ENCODE measurements around the gene HSD17B1. TPM values are rescaled to one million over a fixed set of nuclear protein-coding genes. Genes with fewer than 3 reads are reported as not detected.
"Not testable (repeated sequence)": the region's sequence is repeated elsewhere in the genome, so short reads cannot be mapped to it uniquely, and the experiment has no call there.

HSD17B1 gene
- total RNA-seq, 4 donors from 2014 or later: 0.41 to 2.2 (median 0.95) TPM; not detected in 1

- TF ChIP-seq POLR2AphosphoS5 (IDR thresholded peaks at IDR 0.05): peak; percentile 83 to 94 (median 92)
- TF ChIP-seq POLR2A (IDR thresholded peaks at IDR 0.05): peak; percentile 89
- TF ChIP-seq EP300 (IDR thresholded peaks at IDR 0.05; ENCODE audit: low read depth): no peak
- in situ Hi-C loops (cut with MboI; ENCODE audit: low pct_ligation_motif_present in 1 of 4, low pct_unique_long_range_greater_than_20kb in 1 of 4, low sequenced_read_pairs in 3 of 4): no loop called here
- WGBS, 2 donors (ENCODE audit: low coverage in 1 of 2): 0 to 1% methylated on average over 3 to 75 of the region's 82 CpGs
Measured at GRCh38 chr17:42554250-42555121, 1.8 kb downstream of the HSD17B1 start.

GRCh38 chr17:42555122-42555622, 2.4 kb downstream of the HSD17B1 start:
- Histone ChIP-seq H3K9me3 (no peaks in the 10 kb centered on the region), H3K27ac (peak overlapping the region; percentile 84 to 95 (median 91)), H3K36me3 (no peaks in the 10 kb centered on the region), H3K4me1 (peaks cover 0 to 35% (median 21%) of the 10 kb centered on the region in 4 donors), H3K4me3 (peak overlapping the region; percentile 58 to 74 (median 70)), H3K27me3 (no peaks in the 10 kb centered on the region)
- no peak for DNase-seq
- intact Hi-C loops (cut with DNase I; ENCODE audit: low total_unique reads): no loop called here
- WGBS, 2 donors (ENCODE audit: low coverage in 1 of 2): 0 to 25% methylated on average over 3 to 4 of the region's 4 CpGs
- TF ChIP-seq EP300 (IDR thresholded peaks at IDR 0.05; ENCODE audit: low read depth) (no peak), POLR2AphosphoS5 (IDR thresholded peaks at IDR 0.05) (no peak), POLR2A (IDR thresholded peaks at IDR 0.05) (no peak), CTCF (IDR thresholded peaks at IDR 0.05) (no peak)
- in situ Hi-C loops (cut with MboI; ENCODE audit: low pct_ligation_motif_present in 1 of 4, low pct_unique_long_range_greater_than_20kb in 1 of 4, low sequenced_read_pairs in 3 of 4): no loop called here

More at GRCh38 chr17:42554250-42555121, 1.8 kb downstream of the HSD17B1 start:
- peak; percentile 92 for DNase-seq
- peak overlapping the region; percentile 84 to 95 (median 91) for H3K27ac ChIP-seq
- H3K9me3 ChIP-seq: no peaks in the 10 kb centered on the region
- intact Hi-C loops (cut with DNase I; ENCODE audit: low total_unique reads): no loop called here
- no peaks in the 10 kb centered on the region for H3K36me3 ChIP-seq
- no peaks in the 10 kb centered on the region for H3K27me3 ChIP-seq
- H3K4me1 ChIP-seq: peaks cover 0 to 28% (median 19%) of the 10 kb centered on the region in 4 donors
- peak overlapping the region; percentile 58 to 74 (median 70) for H3K4me3 ChIP-seq

- H3K27ac ChIP-seq: peak overlapping the region in 1 of 4 donors; percentile 89
- H3K4me3 ChIP-seq; H3K9me3 ChIP-seq; H3K27me3 ChIP-seq; DNase-seq; intact Hi-C loops (cut with DNase I; ENCODE audit: low total_unique reads); H3K36me3 ChIP-seq; in situ Hi-C loops (cut with MboI; ENCODE audit: low pct_ligation_motif_present in 1 of 4, low pct_unique_long_range_greater_than_20kb in 1 of 4, low sequenced_read_pairs in 3 of 4): not testable (repeated sequence)
- WGBS, 2 donors (ENCODE audit: low coverage in 1 of 2): 52 to 66% methylated on average over 4 to 5 of the region's 5 CpGs
- peaks cover 0 to 37% (median 21%) of the 10 kb centered on the region in 4 donors for H3K4me1 ChIP-seq
Measured at GRCh38 chr17:42555961-42556617, 3.4 kb downstream of the HSD17B1 start.

DNA sequence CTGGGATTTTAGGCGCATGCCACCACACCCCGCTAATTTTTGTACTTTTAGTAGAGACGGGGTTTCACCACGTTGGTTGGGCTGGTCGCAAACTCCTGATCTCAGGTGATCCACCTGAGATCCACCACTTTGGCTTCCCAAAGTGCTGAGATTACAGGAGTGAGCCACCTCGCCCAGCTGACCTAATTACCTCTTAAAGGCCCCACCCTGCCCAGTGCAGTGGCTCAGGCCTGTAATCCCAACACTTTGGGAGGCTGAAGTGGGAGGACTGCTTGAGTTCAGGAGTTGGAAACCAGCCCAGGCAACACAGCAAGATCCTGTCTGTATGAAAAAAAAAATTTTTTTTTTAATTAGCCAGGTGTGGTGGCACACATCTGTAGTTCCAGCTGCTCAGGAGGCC, 6.4 kb downstream of the HSD17B1 start:
- H3K27me3 ChIP-seq: no peaks in the 10 kb centered on the region
- peaks cover 10 to 50% (median 39%) of the 10 kb centered on the region in 4 donors for H3K4me1 ChIP-seq
- WGBS, 2 donors (ENCODE audit: low coverage in 1 of 2): 61 to 80% methylated on average over 2 to 6 of the region's 6 CpGs
- H3K9me3 ChIP-seq: no peaks in the 10 kb centered on the region
- DNase-seq: peak; percentile 54
- in situ Hi-C loops (cut with MboI; ENCODE audit: low pct_ligation_motif_present in 1 of 4, low pct_unique_long_range_greater_than_20kb in 1 of 4, low sequenced_read_pairs in 3 of 4): no loop called here
- H3K27ac ChIP-seq: peak overlapping the region; percentile 33 to 50 (median 48)
- no peak overlapping the region for H3K4me3 ChIP-seq
- no peak for TF ChIP-seq POLR2A (IDR thresholded peaks at IDR 0.05)
- TF ChIP-seq POLR2AphosphoS5 (IDR thresholded peaks at IDR 0.05): no peak
- TF ChIP-seq EP300 (IDR thresholded peaks at IDR 0.05; ENCODE audit: low read depth): no peak
- no peak for TF ChIP-seq CTCF (IDR thresholded peaks at IDR 0.05)
- intact Hi-C loops (cut with DNase I; ENCODE audit: low total_unique reads): no loop called here
- no peaks in the 10 kb centered on the region for H3K36me3 ChIP-seq

- Histone ChIP-seq H3K9me3 (no peaks in the 10 kb centered on the region), H3K4me1 (peaks cover 11 to 50% (median 36%) of the 10 kb centered on the region in 4 donors), H3K27me3 (no peaks in the 10 kb centered on the region), H3K36me3 (peaks cover 0 to 6% (median 0%) of the 10 kb centered on the region in 4 donors), H3K4me3 (no peak overlapping the region), H3K27ac (peak overlapping the region in 1 of 4 donors; percentile 33)
- DNase-seq: no peak
- WGBS, 2 donors (ENCODE audit: low coverage in 1 of 2): 89% methylated on average over 3 of the region's 3 CpGs; no CpG with 5 or more reads in 1 of the 2 donors
- in situ Hi-C loops (cut with MboI; ENCODE audit: low pct_ligation_motif_present in 1 of 4, low pct_unique_long_range_greater_than_20kb in 1 of 4, low sequenced_read_pairs in 3 of 4): no loop called here
- intact Hi-C loops (cut with DNase I; ENCODE audit: low total_unique reads): no loop called here
- no peak for TF ChIP-seq POLR2AphosphoS5 (IDR thresholded peaks at IDR 0.05)
- no peak for TF ChIP-seq CTCF (IDR thresholded peaks at IDR 0.05)
- TF ChIP-seq POLR2A (IDR thresholded peaks at IDR 0.05): no peak
- TF ChIP-seq EP300 (IDR thresholded peaks at IDR 0.05; ENCODE audit: low read depth): no peak
Measured at GRCh38 chr17:42560246-42560645, 7.5 kb downstream of the HSD17B1 start.
